Adrenal gland (tissue), 5 donors: Measurements from ENCODE around the gene DPP9.

Experiments used
- POLR2A ChIP-seq, 2 donors: fragments of 450-650 bp; IDR thresholded peaks; one replicate each; pipeline ENCODE4 v1.6.1; 2017; ENCODE audit warnings: antibody characterized with exemption in 2 of 2, mild to moderate bottlenecking in 2 of 2, moderate library complexity in 1 of 2
- TF ChIP-seq, protein P1 (sequence below), 6 experiments: fragments of 450-650 bp in 4 of 6; fragments of 200-600 bp in 2 of 6; sonication (generic) in 1 of 6; IDR thresholded peaks; 1 replicate in 5 of 6; 2 replicates in 1 of 6; pipeline versions ENCODE4 v1.5.1 to v1.8.0; 2016 to 2021; ENCODE audit warnings: antibody characterized with exemption in 6 of 6, mild to moderate bottlenecking in 2 of 6, moderate library complexity in 1 of 6
- donor health status: DM: no; HTN: no; CAD: no.

- TF ChIP-seq POLR2A (IDR thresholded peaks at IDR 0.05), result no peak
- TF ChIP-seq, protein P1, sequence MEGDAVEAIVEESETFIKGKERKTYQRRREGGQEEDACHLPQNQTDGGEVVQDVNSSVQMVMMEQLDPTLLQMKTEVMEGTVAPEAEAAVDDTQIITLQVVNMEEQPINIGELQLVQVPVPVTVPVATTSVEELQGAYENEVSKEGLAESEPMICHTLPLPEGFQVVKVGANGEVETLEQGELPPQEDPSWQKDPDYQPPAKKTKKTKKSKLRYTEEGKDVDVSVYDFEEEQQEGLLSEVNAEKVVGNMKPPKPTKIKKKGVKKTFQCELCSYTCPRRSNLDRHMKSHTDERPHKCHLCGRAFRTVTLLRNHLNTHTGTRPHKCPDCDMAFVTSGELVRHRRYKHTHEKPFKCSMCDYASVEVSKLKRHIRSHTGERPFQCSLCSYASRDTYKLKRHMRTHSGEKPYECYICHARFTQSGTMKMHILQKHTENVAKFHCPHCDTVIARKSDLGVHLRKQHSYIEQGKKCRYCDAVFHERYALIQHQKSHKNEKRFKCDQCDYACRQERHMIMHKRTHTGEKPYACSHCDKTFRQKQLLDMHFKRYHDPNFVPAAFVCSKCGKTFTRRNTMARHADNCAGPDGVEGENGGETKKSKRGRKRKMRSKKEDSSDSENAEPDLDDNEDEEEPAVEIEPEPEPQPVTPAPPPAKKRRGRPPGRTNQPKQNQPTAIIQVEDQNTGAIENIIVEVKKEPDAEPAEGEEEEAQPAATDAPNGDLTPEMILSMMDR (IDR thresholded peaks at IDR 0.05), result no peak
Observed at GRCh38 chr19:4673726-4674125, 49.9 kb downstream of the DPP9 start.
